Activated naive CD8-positive, alpha-beta T cell (primary cell): ENCODE data around the gene ACTR3.
"Not testable (repeated sequence)": the region's sequence is repeated elsewhere in the genome, so short reads cannot be mapped to it uniquely, and the experiment has no call there.

Source experiments
- H3K27ac Mint-ChIP-seq: one replicate; pipeline ENCODE4 v1.8.0; 2021; ENCODE audit warnings: mixed read lengths
- H3K27me3 Mint-ChIP-seq: one replicate; pipeline ENCODE4 v1.8.0; 2021; ENCODE audit warnings: mixed read lengths
- H3K36me3 Mint-ChIP-seq: one replicate; pipeline ENCODE4 v1.8.0; 2021; ENCODE audit warnings: mixed read lengths
- H3K4me1 Mint-ChIP-seq: one replicate; pipeline ENCODE4 v1.8.0; 2021; ENCODE audit warnings: low read depth, mixed read lengths
- H3K4me3 Mint-ChIP-seq: one replicate; pipeline ENCODE4 v1.8.0; 2021; ENCODE audit warnings: mild to moderate bottlenecking, mixed read lengths
- H3K9me3 Mint-ChIP-seq: one replicate; pipeline ENCODE4 v1.8.0; 2021; ENCODE audit warnings: low read depth, mixed read lengths

ACTR3 gene

DNA sequence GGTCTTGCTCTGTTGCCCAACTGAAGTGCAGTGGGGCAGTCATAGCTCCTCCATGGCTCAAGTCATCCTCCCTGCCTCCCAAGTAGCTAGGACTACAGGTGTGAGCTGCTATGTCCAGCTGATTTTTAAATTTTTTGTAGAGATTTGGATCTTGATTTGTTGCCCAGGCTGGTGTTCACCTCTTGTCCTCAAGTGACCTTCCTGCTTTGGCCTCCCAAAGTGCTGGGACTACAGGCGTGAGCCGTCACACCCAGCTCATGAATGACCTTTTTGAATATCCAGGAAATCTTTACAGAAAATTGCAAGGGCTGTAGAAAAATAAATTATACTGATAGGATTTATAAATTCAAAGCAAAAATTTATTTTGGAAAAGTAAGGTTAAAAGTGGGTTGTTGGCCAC lies 17.4 kb downstream of the ACTR3 start:
- peaks cover 11% of the 10 kb centered on the region for H3K36me3 Mint-ChIP-seq
- H3K4me3 Mint-ChIP-seq, result peak overlapping the region; percentile 33
- peaks cover 81% of the 10 kb centered on the region for H3K4me1 Mint-ChIP-seq
- peak overlapping the region; percentile 75 for H3K27ac Mint-ChIP-seq
- no peaks in the 10 kb centered on the region for H3K27me3 Mint-ChIP-seq
- H3K9me3 Mint-ChIP-seq, result no peaks in the 10 kb centered on the region

DNA sequence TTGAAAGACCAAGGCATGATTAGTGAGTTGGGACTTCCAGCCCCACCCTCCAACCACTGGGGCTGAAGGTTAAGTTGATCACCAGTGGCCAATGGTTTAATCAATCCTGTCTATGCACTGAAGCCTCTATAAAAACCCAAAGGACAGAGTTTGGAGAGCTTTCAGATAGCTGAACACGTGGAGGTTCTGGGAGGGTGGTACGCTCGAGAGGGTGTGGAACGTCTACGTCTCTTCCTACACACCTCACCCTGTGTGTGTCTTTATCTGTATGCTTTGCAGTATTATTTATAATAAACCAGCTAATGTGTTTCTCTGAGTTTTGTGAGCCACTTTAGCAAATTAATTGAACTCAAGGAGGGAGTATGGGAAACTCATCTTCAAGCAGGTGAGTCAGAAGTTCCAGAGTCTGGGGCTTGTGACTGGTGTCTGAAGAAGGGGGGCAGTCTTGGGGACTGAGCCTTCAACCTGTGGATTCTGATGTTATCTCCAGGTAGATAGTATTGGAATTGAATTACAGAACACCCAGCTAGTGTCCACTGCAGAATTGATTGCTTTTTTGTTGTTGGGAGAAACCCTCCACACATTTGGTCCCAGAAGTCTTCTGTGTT lies 20.3 kb downstream of the ACTR3 start:
- Mint-ChIP-seq H3K4me1 (peaks cover 75% of the 10 kb centered on the region), H3K27ac (peak overlapping the region; percentile 88), H3K27me3 (no peaks in the 10 kb centered on the region), H3K9me3 (no peaks in the 10 kb centered on the region), H3K36me3 (peaks cover 16% of the 10 kb centered on the region), H3K4me3 (peak overlapping the region; percentile 53)

DNA sequence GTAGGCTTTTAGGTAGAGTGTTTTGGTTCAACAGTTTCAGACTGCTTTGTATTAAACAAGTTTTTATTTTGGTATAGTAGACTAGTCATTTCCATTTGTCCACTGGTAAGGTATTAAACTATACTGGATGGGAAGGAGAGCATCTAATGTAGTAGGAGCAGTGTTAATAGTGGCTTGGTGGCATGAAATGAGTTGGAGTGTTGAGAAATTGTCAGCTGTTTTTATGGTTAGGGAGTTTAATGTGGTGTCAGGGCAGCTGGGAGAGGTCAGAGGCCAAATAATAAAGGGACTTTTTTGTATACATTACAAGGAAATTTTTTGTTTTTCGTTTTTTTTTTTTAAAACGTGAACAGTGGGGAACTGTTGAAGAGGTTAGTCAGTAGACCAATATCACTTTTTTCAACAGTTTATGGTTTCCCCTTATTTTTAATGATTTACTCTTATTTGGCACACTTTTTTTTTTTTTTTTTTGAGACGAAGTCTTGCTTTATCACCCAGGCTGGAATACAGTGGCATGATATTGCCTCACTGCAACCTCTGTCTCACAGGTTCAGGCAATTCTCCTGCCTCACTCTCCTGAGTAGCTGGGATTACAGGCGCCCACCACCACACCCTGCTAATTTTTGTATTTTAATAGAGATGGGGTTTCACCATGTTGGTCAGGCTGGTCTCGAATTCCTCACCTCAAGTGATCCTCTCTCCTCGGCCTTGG lies 21.2 kb downstream of the ACTR3 start:
- Mint-ChIP-seq H3K27ac (peak overlapping the region; percentile 88), H3K27me3 (no peaks in the 10 kb centered on the region), H3K4me3 (peak overlapping the region; percentile 53), H3K4me1 (peaks cover 75% of the 10 kb centered on the region), H3K9me3 (no peaks in the 10 kb centered on the region), H3K36me3 (peaks cover 10% of the 10 kb centered on the region)

DNA sequence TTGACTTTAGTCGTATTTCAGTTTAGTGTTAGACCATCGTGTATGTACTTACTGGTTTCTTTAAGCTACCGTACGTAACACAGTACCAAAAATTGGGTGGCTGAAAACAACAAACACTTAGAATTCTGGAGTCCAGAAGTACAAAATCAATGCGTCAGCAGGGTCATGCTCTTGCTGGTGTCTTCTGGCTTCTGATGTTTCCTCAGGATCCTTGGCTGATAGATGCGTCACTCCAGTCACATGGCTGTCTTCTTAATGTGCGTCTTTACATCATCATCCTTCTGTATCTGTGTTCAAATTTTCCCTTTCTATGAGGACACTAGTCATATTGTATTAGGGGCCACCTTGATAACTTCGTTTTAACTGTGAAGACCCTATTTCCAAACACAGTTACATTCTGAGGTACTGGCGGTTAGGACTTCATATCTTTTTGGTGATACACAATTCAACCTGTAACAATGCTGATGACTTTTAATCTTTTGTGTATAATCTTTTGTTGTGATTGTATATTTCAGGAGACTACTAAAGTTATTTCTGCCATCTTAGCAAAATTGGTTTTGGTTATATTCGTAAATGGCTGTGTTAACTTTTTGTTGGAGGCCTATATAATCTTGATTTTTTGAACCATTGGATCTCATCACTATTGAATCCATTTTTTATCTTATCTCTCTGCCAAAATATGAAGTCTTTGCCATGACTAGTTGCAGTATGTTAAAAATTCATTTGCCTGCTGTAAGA lies 25.4 kb downstream of the ACTR3 start:
- no peak overlapping the region for H3K4me3 Mint-ChIP-seq
- peaks cover 15% of the 10 kb centered on the region for H3K36me3 Mint-ChIP-seq
- peak overlapping the region; percentile 78 for H3K27ac Mint-ChIP-seq
- peaks cover 68% of the 10 kb centered on the region for H3K4me1 Mint-ChIP-seq
- no peaks in the 10 kb centered on the region for H3K27me3 Mint-ChIP-seq
- H3K9me3 Mint-ChIP-seq, result no peaks in the 10 kb centered on the region

DNA sequence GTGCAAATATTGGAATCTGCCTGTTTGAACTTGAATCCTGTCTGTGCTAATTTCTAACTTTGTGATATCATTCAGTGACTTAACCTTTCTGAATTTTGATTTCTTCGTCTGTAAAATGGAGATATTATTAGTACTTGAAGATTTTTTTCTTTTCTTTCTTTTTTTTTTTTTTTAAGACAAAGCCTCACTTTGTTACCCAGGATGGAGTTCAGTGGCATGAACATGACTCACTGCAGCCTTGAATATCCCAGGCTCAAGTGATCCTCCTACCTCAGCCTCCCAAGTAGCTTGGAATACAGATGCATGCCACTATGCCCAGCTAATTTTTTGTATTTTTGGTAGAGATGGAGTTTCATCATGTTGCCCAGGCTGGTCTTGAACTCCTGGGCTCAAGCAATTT lies 28.3 kb downstream of the ACTR3 start:
- Mint-ChIP-seq H3K27ac (peak overlapping the region; percentile 66), H3K36me3 (peaks cover 19% of the 10 kb centered on the region), H3K4me1 (peaks cover 59% of the 10 kb centered on the region), H3K4me3 (no peak overlapping the region), H3K9me3 (no peaks in the 10 kb centered on the region), H3K27me3 (no peaks in the 10 kb centered on the region)

DNA sequence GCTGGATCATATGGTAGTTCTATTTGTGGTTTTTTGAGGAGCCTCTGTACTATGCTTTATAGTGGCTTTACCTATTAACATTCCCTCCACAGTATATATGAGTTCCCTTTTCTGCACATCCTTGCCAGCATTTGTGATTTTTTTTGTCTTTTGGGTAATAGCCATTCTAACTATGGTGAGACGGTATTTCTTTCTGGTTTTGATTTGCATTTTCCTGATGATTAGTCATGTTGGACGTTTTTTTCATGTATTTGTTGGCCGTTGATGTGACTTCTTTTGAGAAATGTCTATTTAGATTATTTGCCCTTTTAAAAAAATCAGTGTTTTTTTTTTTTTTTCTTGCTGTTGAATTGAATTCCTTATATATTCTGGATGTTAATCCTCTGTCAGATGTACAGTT lies 31.1 kb downstream of the ACTR3 start:
- Mint-ChIP-seq H3K4me3 (no peak overlapping the region), H3K27me3 (no peaks in the 10 kb centered on the region), H3K27ac (peak overlapping the region; percentile 17), H3K4me1 (peaks cover 46% of the 10 kb centered on the region), H3K36me3 (peaks cover 16% of the 10 kb centered on the region), H3K9me3 (no peaks in the 10 kb centered on the region)

DNA sequence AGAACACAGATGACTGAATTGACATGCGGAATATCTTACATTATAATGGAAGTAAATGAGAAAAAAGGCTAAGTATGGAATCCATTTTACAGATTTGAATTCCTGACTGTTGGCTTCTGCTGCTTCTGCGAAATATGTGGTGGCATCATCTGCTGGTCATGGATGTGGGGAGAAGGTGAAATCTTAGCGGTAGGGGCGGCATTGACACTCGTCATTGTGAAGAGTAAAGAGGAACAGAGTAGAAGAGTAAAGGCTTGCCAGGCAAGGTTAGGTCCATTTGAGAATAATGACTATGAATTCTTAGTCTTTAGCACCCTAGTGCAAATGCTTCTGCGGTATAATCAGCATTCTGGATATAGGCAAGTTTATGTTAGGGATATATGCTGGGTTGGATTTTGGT lies 32.4 kb downstream of the ACTR3 start:
- peaks cover 39% of the 10 kb centered on the region for H3K4me1 Mint-ChIP-seq
- no peak overlapping the region for H3K4me3 Mint-ChIP-seq
- no peaks in the 10 kb centered on the region for H3K9me3 Mint-ChIP-seq
- no peaks in the 10 kb centered on the region for H3K27me3 Mint-ChIP-seq
- H3K27ac Mint-ChIP-seq, result no peak overlapping the region
- peaks cover 19% of the 10 kb centered on the region for H3K36me3 Mint-ChIP-seq

DNA sequence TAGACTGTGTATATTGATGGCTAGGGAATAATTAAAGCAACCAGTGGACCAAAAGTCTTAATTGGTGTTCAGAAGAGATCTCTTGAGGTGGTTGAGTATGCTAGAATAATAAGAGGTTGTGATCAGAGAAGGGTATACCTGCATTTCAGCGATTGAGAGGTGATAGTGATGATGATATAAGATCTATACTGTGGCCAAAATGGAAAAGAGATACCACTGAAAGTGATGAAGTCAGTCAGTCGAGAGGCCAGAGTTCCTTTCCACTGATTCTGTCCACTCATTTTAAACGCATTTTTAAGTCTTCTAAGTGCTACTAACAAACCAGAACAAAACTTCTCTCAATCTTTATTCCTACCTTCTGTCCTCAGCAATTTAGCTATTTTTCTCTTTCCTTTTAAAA lies 32.9 kb downstream of the ACTR3 start:
- H3K9me3 Mint-ChIP-seq, result no peaks in the 10 kb centered on the region
- H3K27ac Mint-ChIP-seq, result no peak overlapping the region
- no peak overlapping the region for H3K4me3 Mint-ChIP-seq
- H3K36me3 Mint-ChIP-seq, result peaks cover 15% of the 10 kb centered on the region
- no peaks in the 10 kb centered on the region for H3K27me3 Mint-ChIP-seq
- peaks cover 34% of the 10 kb centered on the region for H3K4me1 Mint-ChIP-seq

DNA sequence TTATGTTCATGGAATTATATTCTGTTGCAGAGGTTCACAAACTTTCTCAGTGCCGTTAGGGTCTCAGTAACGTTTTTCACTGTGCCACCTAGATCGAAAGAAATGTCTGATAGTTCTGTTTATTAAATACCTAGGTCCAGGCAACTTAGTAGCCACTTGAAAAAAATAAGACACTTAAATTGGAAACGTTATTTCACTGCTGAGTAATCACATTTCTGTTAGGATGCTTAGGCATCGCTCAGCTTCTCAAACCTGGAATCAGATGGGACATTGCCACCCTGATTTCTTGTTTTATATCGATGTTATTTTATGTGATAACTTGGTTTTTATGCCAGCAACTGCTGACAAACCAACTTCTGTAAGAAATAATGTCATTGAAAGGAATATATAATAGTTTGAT lies 36.0 kb downstream of the ACTR3 start:
- H3K4me1 Mint-ChIP-seq, result peaks cover 37% of the 10 kb centered on the region
- H3K4me3 Mint-ChIP-seq, result no peak overlapping the region
- peaks cover 14% of the 10 kb centered on the region for H3K36me3 Mint-ChIP-seq
- no peaks in the 10 kb centered on the region for H3K9me3 Mint-ChIP-seq
- peak overlapping the region; percentile 10 for H3K27ac Mint-ChIP-seq
- H3K27me3 Mint-ChIP-seq, result no peaks in the 10 kb centered on the region

DNA sequence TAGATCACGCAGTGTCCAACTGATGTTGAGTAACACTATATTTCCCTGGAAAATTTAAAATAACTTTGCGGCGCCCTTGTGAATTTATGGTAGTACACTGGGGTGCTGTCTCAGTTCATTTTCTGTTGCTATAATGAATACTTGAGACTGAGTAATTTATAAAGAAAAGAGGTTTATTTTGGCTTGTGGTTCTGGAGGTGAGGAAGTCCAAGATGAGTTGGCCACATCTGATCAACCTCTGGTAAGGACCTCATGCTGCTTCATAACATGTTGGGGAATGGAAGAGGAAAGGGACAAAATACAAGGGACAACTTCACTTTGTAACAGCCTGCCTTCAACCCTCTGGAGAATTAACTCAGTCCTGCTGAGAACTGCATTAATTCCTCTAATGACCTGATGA lies 36.4 kb downstream of the ACTR3 start:
- Mint-ChIP-seq H3K27me3 (no peaks in the 10 kb centered on the region), H3K36me3 (peaks cover 12% of the 10 kb centered on the region), H3K4me3 (no peak overlapping the region)

DNA sequence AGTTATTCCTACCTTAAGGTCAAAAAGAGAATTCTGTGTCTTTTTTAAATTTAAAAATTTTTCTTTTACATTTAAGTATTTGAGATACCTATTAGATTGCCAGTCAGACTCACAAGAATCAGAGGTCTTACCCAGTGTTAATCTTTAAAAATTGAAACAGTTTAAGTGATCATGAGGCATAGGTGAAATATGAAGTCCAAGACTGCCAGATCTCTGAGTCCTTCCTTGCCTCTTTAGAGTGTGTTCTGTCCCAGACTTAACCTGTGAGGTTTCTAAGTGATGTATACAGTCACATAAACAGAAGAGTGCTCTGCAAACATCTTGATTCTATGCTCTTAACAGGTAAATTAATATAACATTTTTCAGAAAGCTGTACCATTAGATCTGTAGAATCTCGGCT lies 40.6 kb downstream of the ACTR3 start:
- no peak overlapping the region for H3K27ac Mint-ChIP-seq

More for the DNA sequence above, 36.4 kb downstream of the ACTR3 start:
- Mint-ChIP-seq H3K27ac (no peak overlapping the region), H3K9me3 (no peaks in the 10 kb centered on the region), H3K4me1 (peaks cover 37% of the 10 kb centered on the region)

DNA sequence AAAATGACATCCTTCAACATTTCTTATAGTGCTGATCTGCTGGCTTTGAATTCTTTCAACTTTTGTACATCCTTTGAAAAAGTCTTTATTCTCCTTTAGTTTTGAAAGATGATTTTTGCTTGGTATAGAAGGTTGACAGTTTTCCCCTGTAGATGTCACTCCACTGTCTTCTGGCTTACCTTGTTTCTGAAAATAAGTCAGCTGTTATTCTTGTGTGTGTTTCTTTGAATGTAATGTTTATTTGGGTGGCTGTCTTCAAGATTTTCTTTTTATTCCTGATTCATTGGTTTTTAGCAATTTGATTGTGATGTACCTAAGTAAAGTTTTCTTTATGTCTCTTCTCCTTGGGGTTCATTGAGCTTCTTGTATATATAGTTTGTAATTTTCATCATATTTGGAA lies 47.6 kb downstream of the ACTR3 start:
- Mint-ChIP-seq H3K9me3 (peaks cover 7% of the 10 kb centered on the region), H3K27ac (no peak overlapping the region), H3K27me3 (no peaks in the 10 kb centered on the region), H3K4me3 (no peak overlapping the region), H3K4me1 (peaks cover 4% of the 10 kb centered on the region), H3K36me3 (peaks cover 34% of the 10 kb centered on the region)

More for the DNA sequence above, 40.6 kb downstream of the ACTR3 start:
- H3K27me3 Mint-ChIP-seq, result no peaks in the 10 kb centered on the region
- peaks cover 15% of the 10 kb centered on the region for H3K36me3 Mint-ChIP-seq
- H3K4me3 Mint-ChIP-seq, result no peak overlapping the region
- H3K9me3 Mint-ChIP-seq, result no peaks in the 10 kb centered on the region
- peaks cover 36% of the 10 kb centered on the region for H3K4me1 Mint-ChIP-seq

DNA sequence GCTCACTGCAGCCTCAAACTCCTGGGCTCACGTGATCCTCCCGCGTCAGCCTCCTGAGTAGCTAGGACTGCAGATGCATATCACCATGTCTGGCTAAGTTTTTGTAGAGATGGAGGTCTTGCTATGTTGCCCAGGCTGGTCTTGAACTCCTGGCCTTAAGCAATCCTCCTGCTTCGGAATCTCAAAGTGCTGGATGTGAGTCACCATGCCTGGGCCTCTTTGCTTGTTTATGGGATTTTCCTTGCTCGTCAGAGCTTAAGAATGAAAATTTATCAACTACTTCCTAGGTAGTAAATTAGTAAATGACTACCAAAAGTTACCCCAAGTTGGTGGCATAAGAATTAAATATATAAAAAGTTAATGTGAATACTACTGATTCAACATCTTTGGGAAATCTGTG lies 51.0 kb downstream of the ACTR3 start:
- H3K27me3 Mint-ChIP-seq, result no peaks in the 10 kb centered on the region
- no peak overlapping the region for H3K4me3 Mint-ChIP-seq
- peaks cover 3% of the 10 kb centered on the region for H3K4me1 Mint-ChIP-seq
- no peak overlapping the region for H3K27ac Mint-ChIP-seq
- peaks cover 7% of the 10 kb centered on the region for H3K9me3 Mint-ChIP-seq
- H3K36me3 Mint-ChIP-seq, result peaks cover 33% of the 10 kb centered on the region

DNA sequence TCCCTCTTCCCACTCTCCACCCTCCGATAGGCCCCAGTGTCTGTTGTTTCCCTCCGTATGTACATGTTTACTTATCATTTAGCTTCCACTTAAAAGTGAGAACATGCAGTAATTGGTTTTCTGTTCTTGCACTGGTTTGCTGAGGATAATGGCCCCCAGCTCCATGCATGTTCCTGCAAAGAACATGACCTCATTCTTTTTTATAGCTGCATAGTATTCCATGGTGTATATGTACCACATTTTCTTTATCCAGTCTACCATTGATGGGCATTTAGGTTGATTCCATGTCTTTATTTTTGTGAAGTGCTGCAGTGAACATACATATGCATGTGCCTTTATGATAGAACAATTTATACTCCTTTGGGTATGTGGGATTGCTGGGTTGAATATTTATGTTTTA lies 55.9 kb downstream of the ACTR3 start:
- H3K9me3 Mint-ChIP-seq, H3K4me1 Mint-ChIP-seq, H3K4me3 Mint-ChIP-seq, H3K27me3 Mint-ChIP-seq: not testable (repeated sequence)
- H3K36me3 Mint-ChIP-seq, result peaks cover 29% of the 10 kb centered on the region
- H3K27ac Mint-ChIP-seq, result peak overlapping the region; percentile 50

DNA sequence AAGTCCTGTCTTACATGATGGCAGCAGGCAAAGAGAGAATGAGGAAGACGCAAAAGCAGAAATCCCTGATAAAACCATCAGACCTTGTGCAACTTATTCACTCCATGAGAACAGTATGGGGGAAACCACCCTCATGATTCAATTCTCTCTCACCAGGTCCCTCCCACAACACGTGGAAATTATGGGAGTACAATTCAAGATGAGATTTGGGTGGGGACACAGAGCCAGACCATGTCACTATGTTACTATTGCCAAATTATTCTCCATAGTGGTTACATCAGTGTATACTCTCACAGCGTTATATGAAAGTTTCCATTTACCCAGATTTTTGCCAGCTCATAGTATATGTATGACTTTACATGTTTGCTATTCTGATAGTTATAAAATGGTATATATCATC lies 61.0 kb downstream of the ACTR3 start:
- H3K4me1 Mint-ChIP-seq, result peaks cover 14% of the 10 kb centered on the region
- not testable (repeated sequence) for H3K4me3 Mint-ChIP-seq, H3K27ac Mint-ChIP-seq, H3K27me3 Mint-ChIP-seq, H3K9me3 Mint-ChIP-seq
- H3K36me3 Mint-ChIP-seq, result peaks cover 26% of the 10 kb centered on the region
